ENCODE measurements around the gene ABR.
"Not testable (repeated sequence)": the region's sequence is repeated elsewhere in the genome, so short reads cannot be mapped to it uniquely, and the experiment has no call there.

Gene ABR

GRCh38 chr17:1120596-1121441 is 59.0 kb downstream of the ABR start:
- no peak for DNase-seq (ENCODE audit: low read depth)

GRCh38 chr17:1119924-1120323 is 59.9 kb downstream of the ABR start:
- DNase-seq (ENCODE audit: low read depth), result no peak

- no peak for DNase-seq (ENCODE audit: low read depth)
Measured at GRCh38 chr17:1116602-1117001, 63.2 kb downstream of the ABR start.

GRCh38 chr17:1112875-1113274 is 66.9 kb downstream of the ABR start:
- DNase-seq (ENCODE audit: low read depth), result no peak

GRCh38 chr17:1111599-1112443 is 68.0 kb downstream of the ABR start:
- DNase-seq (ENCODE audit: low read depth), result no peak

- peak; percentile 57 for DNase-seq (ENCODE audit: low read depth)
Measured at GRCh38 chr17:1110862-1111598, 68.8 kb downstream of the ABR start.

GRCh38 chr17:1110541-1110861 is 69.3 kb downstream of the ABR start:
- DNase-seq (ENCODE audit: low read depth), result no peak

GRCh38 chr17:1109606-1110540 is 69.9 kb downstream of the ABR start:
- no peak for DNase-seq (ENCODE audit: low read depth)

GRCh38 chr17:1108765-1109605 is 70.8 kb downstream of the ABR start:
- DNase-seq (ENCODE audit: low read depth), result no peak

GRCh38 chr17:1108478-1108764 is 71.4 kb downstream of the ABR start:
- DNase-seq (ENCODE audit: low read depth), result no peak

GRCh38 chr17:1107777-1108477 is 71.9 kb downstream of the ABR start:
- no peak for DNase-seq (ENCODE audit: low read depth)

- no peak for DNase-seq (ENCODE audit: low read depth)
Measured at GRCh38 chr17:1107083-1107776, 72.6 kb downstream of the ABR start.

GRCh38 chr17:1104222-1104621 is 75.6 kb downstream of the ABR start:
- DNase-seq (ENCODE audit: low read depth), result no peak

- no peak for DNase-seq (ENCODE audit: low read depth)
Measured at GRCh38 chr17:1100382-1100781, 79.4 kb downstream of the ABR start.

GRCh38 chr17:1099242-1099641 is 80.5 kb downstream of the ABR start:
- no peak for DNase-seq (ENCODE audit: low read depth)

GRCh38 chr17:1097972-1098744 is 81.6 kb downstream of the ABR start:
- not testable (repeated sequence) for DNase-seq (ENCODE audit: low read depth)

- no peak for DNase-seq (ENCODE audit: low read depth)
Measured at GRCh38 chr17:1096215-1096614, 83.6 kb downstream of the ABR start.

- no peak for DNase-seq (ENCODE audit: low read depth)
Measured at GRCh38 chr17:1095853-1096173, 84.0 kb downstream of the ABR start.

Measured in HS-27A (cell line).